NCI-H2227 (cell line): ENCODE measurements around the gene SMIM10L1.
A peak's percentile ranks its signal among the peaks of the same experiment; 100 is the strongest.

Experiments used
- DNase-seq: peaks from one replicate; lab custom pipeline; 2025; ENCODE audit not compliant: unreplicated experiment; lab: John Stamatoyannopoulos, UW

The SMIM10L1 gene

DNA sequence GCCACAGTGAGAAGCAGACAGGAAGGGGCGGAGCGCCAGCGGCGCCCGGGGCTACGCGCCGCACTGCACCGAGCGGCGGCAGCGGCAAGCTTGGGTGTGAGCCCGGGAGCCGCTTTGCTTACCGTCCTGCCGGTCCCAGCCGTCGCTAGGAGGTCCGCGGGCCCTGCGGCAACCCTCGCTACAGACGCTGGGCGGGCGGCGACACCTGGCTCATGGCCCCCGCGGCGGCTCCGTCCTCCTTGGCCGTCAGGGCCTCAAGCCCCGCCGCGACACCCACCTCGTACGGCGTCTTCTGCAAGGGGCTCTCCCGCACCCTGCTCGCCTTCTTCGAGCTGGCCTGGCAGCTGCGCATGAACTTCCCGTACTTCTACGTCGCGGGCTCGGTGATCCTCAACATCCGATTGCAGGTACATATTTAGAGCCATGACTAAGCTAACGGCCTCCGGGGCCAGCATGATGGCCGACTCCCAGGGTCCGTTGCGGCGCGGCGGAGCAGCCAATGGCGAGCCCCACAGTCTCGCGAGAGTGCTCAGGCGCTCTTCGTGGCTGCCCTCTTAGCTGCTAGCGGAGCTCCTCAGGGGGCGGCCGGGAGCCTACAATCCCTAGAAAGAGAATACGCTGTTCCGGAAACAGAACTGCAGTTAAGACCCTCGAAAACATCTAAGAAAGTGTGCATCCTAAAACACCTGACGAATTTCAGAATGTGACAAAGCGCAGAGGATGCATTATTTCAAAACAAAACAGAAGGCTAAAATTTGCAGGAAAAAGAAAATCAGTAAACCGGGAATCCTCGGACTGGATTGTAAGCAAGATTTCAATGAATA, at the start of gene SMIM10L1:
Gene SMIM10L1 (plus strand): TSS at position 50 of the 824 bp plus-strand sequence. CDS start 163 bp downstream, at position 213.
- peak; percentile 94 for DNase-seq

DNA sequence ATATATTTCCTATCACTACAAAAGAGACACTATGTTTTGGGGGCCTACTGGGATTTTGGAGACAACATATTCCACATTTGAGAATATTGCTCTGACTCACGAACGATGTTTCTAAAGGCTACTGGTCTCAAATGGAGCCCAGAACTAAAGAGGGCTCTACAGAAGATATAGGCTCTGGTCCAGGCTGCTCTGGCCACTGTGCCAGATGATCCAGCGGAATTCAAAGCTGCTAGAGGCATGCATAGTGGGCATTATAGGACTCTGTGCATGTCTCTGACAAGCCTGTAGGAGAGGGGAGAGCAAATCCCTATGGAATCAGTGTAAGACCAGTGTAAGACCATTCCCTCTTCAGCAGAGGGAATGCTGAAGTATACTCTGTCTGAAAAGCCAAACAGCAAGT, 40.6 kb upstream of the SMIM10L1 start:
- DNase-seq, result no peak

GRCh38 chr12:11130999-11131398, 40.0 kb upstream of the SMIM10L1 start:
- DNase-seq, result no peak

GRCh38 chr12:11133162-11133561, 37.8 kb upstream of the SMIM10L1 start:
- no peak for DNase-seq

- DNase-seq, result no peak
Measured at GRCh38 chr12:11133816-11134215, 37.2 kb upstream of the SMIM10L1 start.

- no peak for DNase-seq
Measured at GRCh38 chr12:11134305-11134704, 36.7 kb upstream of the SMIM10L1 start, which contains the start of gene TAS2R30. TAS2R30 (minus strand) TSS chr12:11134644; CDS start chr12:11134244, 400 bp downstream.

GRCh38 chr12:11136075-11136474, 34.9 kb upstream of the SMIM10L1 start:
- DNase-seq, result no peak

- DNase-seq, result no peak
Measured at GRCh38 chr12:11143352-11143751, 27.6 kb upstream of the SMIM10L1 start.

DNA sequence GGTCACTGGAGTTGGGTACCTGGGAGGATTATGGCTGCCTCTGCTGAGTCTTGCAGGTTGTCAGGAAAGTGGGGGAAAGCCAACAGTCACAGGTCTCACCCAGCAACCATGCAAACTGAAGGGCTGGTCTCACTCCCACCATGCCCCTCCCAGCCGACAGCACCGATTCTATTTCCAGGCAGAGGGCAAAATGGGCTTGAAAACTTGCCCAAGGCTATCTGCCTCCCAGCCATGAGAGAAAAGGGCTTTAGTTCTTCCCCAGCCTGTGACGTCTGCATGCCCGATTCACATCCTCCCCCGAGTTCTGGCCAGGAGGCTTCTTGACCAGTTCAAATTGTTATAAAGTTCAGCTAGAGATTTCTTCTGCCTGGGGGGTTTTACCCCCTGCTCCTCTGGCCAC, 26.7 kb upstream of the SMIM10L1 start:
- no peak for DNase-seq

DNA sequence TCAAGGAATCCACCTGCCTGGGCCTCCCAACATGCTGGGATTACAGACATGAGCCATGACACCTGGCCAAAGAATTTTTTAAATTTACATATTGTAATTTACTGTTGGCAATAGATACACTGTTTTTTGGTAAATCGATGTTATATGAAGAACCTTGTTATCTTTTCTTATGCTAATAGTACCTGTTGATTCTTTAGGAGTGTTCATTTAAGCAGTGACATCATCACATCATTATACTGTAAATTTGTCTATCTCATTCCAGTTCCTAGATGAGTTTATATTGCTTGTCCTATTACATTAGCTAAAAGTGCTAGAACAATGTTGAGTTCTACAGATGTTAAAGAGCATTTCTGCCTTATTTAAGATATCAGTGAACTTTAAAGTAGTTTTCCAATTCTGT, 23.6 kb upstream of the SMIM10L1 start:
- no peak for DNase-seq

GRCh38 chr12:11150832-11151231, 20.2 kb upstream of the SMIM10L1 start:
- no peak for DNase-seq

DNA sequence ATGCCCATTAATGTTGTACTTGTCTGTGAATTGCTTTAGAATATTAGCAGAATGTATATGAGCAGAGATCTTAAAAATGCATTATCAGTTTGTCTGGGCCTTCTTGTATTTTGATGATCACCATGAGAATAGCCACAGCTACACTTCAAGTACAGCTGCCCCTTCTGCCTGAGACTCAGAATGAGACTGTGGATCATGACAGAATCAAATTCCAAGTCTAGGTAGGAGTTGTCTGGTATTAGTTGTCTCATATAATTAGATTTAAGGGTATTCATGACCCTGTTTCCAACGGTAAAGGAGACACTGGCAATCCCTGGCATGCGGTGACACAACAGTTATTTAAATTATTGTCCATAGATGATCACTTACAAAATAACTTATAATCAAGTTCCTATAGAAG, 18.3 kb upstream of the SMIM10L1 start:
- no peak for DNase-seq

GRCh38 chr12:11154400-11154925, 16.5 kb upstream of the SMIM10L1 start:
- no peak for DNase-seq

DNA sequence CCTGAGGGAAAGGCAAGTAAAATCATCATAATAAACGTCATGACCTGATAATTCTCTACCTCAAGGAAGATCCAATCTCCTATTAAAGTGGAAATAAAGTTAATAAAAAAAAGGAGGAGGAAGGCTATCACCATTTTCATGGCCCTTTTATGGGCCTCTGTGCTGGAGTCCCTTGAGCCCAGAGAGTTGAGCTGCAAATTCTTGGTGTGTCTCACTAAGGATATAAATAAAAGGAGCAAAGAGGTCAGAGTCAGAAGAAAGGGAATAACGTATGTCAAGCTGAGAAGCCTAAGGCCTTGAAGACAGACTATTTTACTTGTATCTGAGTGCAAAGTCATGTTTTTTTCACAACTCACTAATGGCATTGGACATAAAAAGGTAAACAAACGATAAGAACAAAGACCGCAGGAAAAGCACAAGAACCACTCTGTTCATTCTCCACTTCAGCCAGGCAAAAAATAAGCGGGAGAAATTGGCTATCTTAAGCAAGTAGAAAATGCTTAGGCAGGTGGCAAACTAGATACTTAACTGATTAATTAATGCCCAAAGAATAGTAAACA, 12.0 kb upstream of the SMIM10L1 start:
- no peak for DNase-seq

- DNase-seq, result no peak
Measured at GRCh38 chr12:11162502-11162901, 8.5 kb upstream of the SMIM10L1 start.

- DNase-seq, result no peak
Measured at GRCh38 chr12:11164384-11164783, 6.6 kb upstream of the SMIM10L1 start.

GRCh38 chr12:11166300-11166699, 4.7 kb upstream of the SMIM10L1 start:
- no peak for DNase-seq

DNA sequence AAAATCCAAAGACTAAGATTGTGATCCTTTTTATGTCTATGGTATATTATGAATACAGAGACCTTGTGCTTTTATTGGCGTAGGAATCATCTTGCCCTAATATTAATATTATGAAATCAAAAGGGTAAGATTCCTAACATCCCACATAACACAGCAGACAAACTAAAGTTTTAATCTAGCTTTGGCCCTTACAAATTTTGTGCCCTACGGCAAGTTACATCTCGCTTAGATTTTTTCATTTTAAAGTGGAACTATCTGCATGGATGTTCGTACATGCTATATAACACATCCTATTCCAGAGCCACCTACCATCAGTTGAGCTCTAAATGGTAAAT, 217 bp upstream of the SMIM10L1 start:
- no peak for DNase-seq

DNA sequence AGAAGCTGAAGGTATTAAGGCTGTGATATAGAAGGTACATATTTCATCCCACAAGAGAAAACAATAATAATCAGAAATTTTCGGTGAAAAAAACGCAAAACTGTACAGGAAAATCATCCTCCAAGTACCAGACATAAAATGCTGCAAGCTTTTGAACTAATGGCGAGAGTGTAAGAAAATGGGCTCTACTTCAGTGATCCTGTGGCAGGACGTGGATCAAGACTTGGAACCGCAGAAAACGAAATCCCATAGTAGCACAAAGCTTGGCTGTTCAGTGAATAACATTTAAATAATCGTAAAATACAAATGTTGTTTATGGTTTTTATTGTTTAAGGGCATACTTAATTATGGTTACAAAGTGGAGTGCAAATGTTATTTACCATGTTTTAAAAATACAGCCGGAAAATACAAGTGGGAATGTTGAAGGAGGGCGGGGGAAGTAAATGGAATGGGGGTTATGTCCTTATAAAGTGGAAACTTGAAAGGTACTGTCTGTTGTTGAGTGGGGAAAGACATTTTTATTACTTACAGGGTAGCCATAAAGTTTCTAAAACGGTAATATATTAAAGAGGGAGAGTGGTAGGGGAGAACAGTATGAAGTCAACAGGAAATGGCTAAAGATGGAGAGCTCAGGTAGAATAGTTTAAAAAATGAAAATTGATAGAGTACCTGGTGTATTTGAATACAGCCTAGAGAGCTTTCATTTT, 1.1 kb downstream of the SMIM10L1 start:
- DNase-seq, result peak; percentile 8

GRCh38 chr12:11174022-11174421, 3.0 kb downstream of the SMIM10L1 start:
- DNase-seq, result no peak

- DNase-seq, result no peak
Measured at GRCh38 chr12:11178250-11178649, 7.3 kb downstream of the SMIM10L1 start.

DNA sequence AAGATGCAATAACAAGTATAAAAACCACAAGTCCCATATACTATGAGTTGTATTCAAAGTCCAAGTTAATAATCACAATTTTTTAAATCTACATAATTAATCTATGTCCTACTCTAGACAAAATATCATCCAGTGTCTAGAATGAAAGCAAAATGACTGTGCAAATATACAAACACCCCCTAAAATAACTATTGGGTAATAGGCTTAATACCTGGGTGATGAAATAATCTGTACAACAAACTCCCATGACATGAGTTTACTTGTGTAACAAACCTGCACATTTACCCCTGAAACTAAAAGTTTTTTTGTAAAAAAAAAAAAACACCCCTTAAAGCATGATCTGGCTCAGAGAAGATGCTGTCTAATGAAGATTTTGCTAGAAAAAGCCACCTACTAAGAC, 11.5 kb downstream of the SMIM10L1 start:
- DNase-seq, result no peak
